PC-9 (cell line): ENCODE measurements around the gene BTN1A1.

Experiments
- EZH2 ChIP-seq: fragments of 200-600 bp; sonication (generic); IDR thresholded peaks from 2 replicates; pipeline ENCODE4 v1.8.0; 2017; ENCODE audit warnings: antibody characterized with exemption, low read depth
- TF ChIP-seq, protein P1 (sequence below): fragments of 200-600 bp; sonication (generic); conservative IDR thresholded peaks from 2 replicates; pipeline ENCODE4 v1.6.1; 2017; ENCODE audit warnings: mixed run types, antibody characterized with exemption, mild to moderate bottlenecking, moderate library complexity

DNA sequence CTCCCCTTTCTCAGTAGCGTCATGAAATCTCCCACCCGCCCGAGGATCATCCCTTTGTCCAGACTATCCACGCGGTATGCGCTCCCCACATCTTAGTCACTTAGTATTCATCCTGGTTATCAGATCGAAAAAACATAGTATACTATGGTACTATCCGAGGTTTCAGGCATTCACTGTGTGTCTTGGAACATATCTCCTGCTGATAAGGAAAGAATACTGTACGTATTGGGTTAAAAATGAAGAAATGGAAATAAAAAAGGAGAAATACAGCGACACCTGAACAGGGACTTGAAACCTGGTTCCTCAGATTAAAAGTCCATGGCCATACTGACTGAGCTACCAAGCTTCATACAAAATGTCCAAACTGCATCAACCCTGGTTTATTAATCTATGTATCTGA, 52.1 kb downstream of the BTN1A1 start:
- TF ChIP-seq, protein P1, sequence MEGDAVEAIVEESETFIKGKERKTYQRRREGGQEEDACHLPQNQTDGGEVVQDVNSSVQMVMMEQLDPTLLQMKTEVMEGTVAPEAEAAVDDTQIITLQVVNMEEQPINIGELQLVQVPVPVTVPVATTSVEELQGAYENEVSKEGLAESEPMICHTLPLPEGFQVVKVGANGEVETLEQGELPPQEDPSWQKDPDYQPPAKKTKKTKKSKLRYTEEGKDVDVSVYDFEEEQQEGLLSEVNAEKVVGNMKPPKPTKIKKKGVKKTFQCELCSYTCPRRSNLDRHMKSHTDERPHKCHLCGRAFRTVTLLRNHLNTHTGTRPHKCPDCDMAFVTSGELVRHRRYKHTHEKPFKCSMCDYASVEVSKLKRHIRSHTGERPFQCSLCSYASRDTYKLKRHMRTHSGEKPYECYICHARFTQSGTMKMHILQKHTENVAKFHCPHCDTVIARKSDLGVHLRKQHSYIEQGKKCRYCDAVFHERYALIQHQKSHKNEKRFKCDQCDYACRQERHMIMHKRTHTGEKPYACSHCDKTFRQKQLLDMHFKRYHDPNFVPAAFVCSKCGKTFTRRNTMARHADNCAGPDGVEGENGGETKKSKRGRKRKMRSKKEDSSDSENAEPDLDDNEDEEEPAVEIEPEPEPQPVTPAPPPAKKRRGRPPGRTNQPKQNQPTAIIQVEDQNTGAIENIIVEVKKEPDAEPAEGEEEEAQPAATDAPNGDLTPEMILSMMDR = no peak
- TF ChIP-seq EZH2 = no peak
